ENCODE measurements around the gene USP27X. TPM values are rescaled to one million over a fixed set of nuclear protein-coding genes. Genes with fewer than 3 reads are reported as not detected.

USP27X gene
- total and polyA plus RNA-seq, 2 of the 8 experiments (the other 6 are each of a cell fraction or from before 2014, with no cell fraction given), result 3.8 to 4.7 TPM

DNA sequence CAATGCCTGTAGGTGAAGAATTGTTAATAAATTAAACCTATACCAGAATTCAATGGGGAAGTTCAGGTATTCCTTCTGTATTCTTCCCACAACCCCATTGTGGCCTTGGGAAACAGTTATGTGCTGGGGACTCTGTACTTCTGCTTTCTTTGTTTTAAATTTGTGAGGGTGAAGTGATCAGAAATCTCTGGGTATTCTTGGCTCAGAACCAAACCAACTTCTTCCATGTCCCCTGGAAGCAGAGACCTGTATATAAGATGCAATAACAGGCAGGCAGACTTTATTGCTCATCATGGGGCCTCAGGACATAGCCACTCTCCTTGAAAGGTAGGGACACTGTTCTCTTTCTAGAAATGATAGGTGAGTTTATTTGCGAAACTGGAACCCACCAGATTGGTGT is 19.8 kb upstream of the USP27X start:
- FAIRE-seq, result no peak
- POLR2A ChIA-PET (ENCODE audit: partially characterized antibody), result no interaction called here

More for the DNA sequence above, 19.8 kb upstream of the USP27X start:
- Histone ChIP-seq H4K5ac (ENCODE audit: insufficient read length, low read depth, low read length) (no peak overlapping the region), H3K79me2 (ENCODE audit: control insufficient read depth in 1 of 2, insufficient read depth in 2 of 2, low read length in 2 of 2) (no peaks in the 10 kb centered on the region), H2BK5ac (ENCODE audit: low read depth, low read length) (no peak overlapping the region), H3K79me1 (ENCODE audit: low read depth, low read length) (no peaks in the 10 kb centered on the region), H4K91ac (replicated peaks; ENCODE audit: insufficient read length, low read length) (no peak overlapping the region), H3K4ac (replicated peaks; ENCODE audit: insufficient read length, low read depth, low read length) (no peak overlapping the region), H3K18ac (ENCODE audit: extremely low read depth, low read length) (no peak overlapping the region), H2AFZ (ENCODE audit: low read length) (no peak overlapping the region), H2BK15ac (ENCODE audit: low read length) (no peak overlapping the region), H2AK5ac (ENCODE audit: low read depth, low read length) (no peak overlapping the region), H2BK12ac (ENCODE audit: low read depth, low read length) (no peak overlapping the region), H3K56ac (replicated peaks; ENCODE audit: insufficient read length, low read depth, low read length) (no peak overlapping the region), H3K9ac (replicated peaks in 1 of 4; ENCODE audit: extremely low read depth in 1 of 4, low read depth in 3 of 4, low read length in 3 of 4) (no peak overlapping the region), H3K23ac (ENCODE audit: insufficient read length) (no peak overlapping the region), H3K23me2 (ENCODE audit: low read depth, low read length) (no peaks in the 10 kb centered on the region), H3K4me3 (ENCODE audit: extremely low read depth in 1 of 4, insufficient read depth in 2 of 4, low read depth in 3 of 4, low read length in 4 of 4) (no peak overlapping the region), H4K20me1 (replicated peaks in 1 of 2; ENCODE audit: control insufficient read depth in 1 of 2, insufficient read depth in 2 of 2, low read length in 2 of 2) (no peaks in the 10 kb centered on the region), H3K4me1 (replicated peaks in 1 of 4; ENCODE audit: control insufficient read depth in 3 of 4, insufficient read depth in 4 of 4, low read length in 3 of 4) (no peaks in the 10 kb centered on the region), H2BK20ac (ENCODE audit: low read length) (no peak overlapping the region), H3K27ac (ENCODE audit: low read depth, low read length) (no peak overlapping the region), H3K14ac (ENCODE audit: insufficient read length) (no peak overlapping the region), H3K9me3 (ENCODE audit: insufficient read depth in 2 of 2, low read depth in 1 of 2, low read length in 1 of 2) (no peaks in the 10 kb centered on the region), H3K27me3 (replicated peaks in 1 of 4; ENCODE audit: control insufficient read depth in 3 of 4, extremely low read depth in 1 of 4, insufficient read depth in 3 of 4, low read length in 3 of 4) (no peaks in the 10 kb centered on the region), H3K4me2 (ENCODE audit: insufficient read depth in 1 of 2, low read depth in 2 of 2, low read length in 2 of 2) (no peak overlapping the region), H4K8ac (ENCODE audit: extremely low read depth, insufficient read depth, low read length) (no peak overlapping the region), H2BK120ac (replicated peaks; ENCODE audit: low read depth, low read length) (no peak overlapping the region), H3K36me3 (ENCODE audit: control insufficient read depth in 2 of 4, insufficient read depth in 4 of 4, low read length in 3 of 4) (no peaks in the 10 kb centered on the region)
- 100% methylated on average over 1 of the region's 1 CpG; no CpG with 5 or more reads in 1 of the 2 experiments for WGBS, 2 experiments (ENCODE audit: extremely low coverage in 1 of 2, insufficient coverage in 1 of 2, insufficient read length in 1 of 2, insufficient replicate concordance in 2 of 2, low coverage in 1 of 2, low lambda C conversion rate in 2 of 2, missing lambda C conversion rate in 1 of 2)
- CTCF ChIA-PET (ENCODE audit: partially characterized antibody), result interaction anchor here (1.1 kb wide), 1 partner anchor 21 kb away, joined by 3 read pairs; no protein-coding TSS in a partner anchor
- no peak for DNase-seq (ENCODE audit: low read depth in 1 of 2, low spot score in 2 of 2)
